Fibroblast of peridontal ligament (primary cell): ENCODE results near the gene NHERF1.
A peak's percentile ranks its signal among the peaks of the same experiment; 100 is the strongest.

Experiments used
- DNase-seq: peaks from one replicate; pipeline ENCODE4 v3.0.0-alpha.2; 2010; ENCODE audit errors: extremely low read depth

Gene NHERF1

GRCh38 chr17:74784125-74784810, 35.8 kb downstream of the NHERF1 start:
- no peak for DNase-seq

- DNase-seq = no peak
Measured at GRCh38 chr17:74785096-74785980, 36.9 kb downstream of the NHERF1 start.

GRCh38 chr17:74785981-74786360, 37.5 kb downstream of the NHERF1 start:
- DNase-seq = no peak

GRCh38 chr17:74786431-74787055, 38.1 kb downstream of the NHERF1 start:
- DNase-seq = no peak

- DNase-seq = no peak
Measured at GRCh38 chr17:74790161-74791058, 42.0 kb downstream of the NHERF1 start.

DNA sequence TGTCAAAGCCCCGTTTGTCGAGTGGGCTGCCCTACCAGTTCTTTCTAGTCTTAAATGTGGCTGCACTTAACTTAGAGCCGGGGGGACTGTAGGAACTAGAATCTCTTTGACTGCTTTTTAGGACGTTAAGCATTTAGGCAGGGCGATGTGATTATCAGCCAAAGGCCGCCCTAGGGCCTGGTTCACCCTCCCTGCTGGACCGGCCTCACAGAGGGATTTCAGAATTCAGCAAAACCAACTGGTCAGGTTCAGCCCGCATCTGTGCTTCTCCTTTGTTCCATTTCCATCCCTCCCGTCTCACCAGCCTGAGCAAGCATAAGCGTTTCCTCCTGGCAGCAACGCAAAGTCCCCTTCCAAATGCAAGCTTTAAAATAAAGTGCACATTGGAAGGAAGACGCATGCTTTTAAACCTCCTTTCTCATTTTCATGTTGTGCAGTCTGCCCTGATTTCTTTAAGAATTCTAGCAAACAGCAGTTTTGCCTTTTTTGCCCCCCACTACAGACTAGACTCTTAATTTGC, 44.2 kb downstream of the NHERF1 start:
- no peak for DNase-seq

- DNase-seq = no peak
Measured at GRCh38 chr17:74795327-74796020, 47.0 kb downstream of the NHERF1 start.

DNA sequence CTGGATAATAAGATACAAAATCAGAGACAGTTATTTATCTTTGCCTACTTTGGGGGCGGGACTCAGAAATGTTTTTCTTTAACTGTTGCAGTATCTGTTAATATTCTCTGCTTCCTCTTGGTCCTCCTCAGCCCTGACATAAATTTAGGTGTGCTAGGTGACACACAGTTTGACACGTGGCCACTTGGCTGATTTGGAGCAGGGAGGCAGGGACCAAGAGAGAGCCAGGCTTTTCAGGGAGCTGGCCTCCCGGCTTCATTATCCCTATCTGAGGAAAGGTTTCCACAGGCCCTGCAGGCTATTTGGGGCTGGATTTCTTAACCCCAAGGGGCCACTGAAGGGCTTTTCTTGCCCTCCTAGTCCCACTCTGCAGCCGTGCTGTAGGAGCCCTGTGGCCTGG, 47.8 kb downstream of the NHERF1 start:
- DNase-seq = no peak

DNA sequence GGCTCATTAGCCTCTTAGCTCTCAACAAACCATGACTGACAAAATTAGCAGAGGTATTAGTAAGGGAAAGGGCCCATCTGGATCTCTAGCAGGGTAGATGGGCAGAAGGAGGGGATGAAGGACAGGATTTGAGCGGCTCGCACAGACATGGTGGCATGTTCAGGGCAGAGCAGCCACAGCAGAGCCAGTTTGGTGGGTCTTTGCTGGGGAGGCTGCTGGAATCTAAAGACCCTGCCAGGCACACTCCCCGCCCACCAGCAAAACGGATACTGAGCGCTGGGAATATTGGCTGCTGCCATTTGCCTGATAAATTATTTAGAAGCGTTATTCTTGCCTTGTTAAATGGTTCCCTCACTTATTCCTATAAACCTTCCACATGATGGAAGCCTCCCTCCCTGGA, 48.4 kb downstream of the NHERF1 start:
- no peak for DNase-seq

DNA sequence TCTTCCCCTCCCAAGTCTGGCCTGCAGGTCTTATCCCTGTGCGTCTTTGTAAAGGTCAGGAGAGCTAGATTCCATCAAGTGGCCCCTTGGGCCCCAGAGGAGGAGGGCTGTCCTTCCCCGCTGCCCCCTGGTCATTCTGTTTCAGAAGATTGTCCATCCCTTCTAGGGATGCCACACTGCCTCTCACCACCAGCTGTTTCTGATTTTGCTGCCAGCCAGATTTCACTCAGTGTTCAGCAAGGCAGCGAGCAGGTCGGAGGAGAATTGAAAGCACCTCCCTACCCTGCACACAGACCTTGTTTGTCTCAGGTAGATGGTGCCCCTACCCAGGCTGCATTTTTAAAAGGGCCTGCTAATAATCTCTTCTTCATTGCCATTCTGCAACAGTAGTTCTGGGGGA, 49.4 kb downstream of the NHERF1 start:
- DNase-seq = no peak

DNA sequence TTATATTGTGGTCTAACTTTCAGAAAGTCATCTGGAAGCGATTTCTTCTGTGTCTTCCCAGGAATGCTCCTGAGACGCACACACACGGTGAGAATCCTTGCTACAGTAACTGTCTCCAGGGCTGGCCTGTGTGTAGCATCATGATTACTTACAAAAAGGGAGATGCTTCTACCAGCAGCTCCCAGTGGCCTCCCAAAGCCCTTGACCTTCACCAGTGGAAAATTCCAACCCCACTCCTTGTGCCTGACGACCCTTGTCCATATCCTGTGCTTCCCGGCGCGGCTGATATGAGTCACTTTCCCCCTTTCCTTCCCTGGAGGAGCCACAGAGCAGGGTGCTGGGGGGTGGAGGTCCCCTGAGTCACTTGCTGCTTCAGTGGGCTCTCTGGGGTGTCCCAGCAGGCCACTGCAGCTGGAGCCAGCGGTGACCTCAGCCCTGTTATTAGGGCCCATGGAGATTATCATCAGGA, 49.8 kb downstream of the NHERF1 start:
- DNase-seq = peak; percentile 8

DNA sequence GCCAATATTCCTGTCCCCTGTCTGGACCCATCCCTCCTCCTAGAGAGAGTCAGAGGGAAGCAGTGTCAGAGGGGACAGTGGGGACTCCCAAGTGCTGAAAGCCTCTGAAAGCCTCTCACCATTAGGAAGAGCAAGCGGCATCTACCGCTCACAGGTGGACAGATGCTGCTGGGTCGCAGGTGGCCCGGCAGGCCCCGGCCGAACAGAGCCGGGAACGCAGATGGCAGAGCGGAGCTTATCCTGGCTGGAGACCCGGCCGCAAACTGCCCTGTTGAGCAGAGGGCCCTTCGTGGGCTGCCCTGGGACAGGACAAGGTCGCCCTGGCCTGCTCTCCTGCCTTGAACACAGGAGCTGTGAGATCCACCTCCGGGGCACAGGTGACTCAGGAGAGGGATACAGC, 50.7 kb downstream of the NHERF1 start:
- DNase-seq = no peak

- no peak for DNase-seq
Measured at GRCh38 chr17:74800531-74800930, 52.1 kb downstream of the NHERF1 start.

DNA sequence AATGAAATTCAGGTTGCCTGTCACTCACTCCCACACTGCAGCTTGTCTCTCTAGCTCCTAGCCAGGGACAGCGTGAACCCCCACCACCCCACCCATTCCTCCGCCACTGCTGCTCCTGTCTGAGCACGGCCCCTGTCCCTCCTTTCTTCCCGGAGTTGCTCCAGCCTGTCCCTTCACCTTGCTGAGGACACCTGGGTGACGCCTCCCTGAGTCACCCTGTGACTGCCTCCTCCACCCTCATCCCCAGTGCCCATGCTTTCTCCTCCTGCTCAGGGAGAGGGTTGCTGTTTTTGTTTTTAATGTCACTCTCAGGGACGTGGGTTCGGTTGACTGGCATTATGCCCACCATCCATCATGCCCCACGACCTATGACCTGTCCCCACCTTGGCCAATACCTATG, 53.5 kb downstream of the NHERF1 start:
- no peak for DNase-seq

DNA sequence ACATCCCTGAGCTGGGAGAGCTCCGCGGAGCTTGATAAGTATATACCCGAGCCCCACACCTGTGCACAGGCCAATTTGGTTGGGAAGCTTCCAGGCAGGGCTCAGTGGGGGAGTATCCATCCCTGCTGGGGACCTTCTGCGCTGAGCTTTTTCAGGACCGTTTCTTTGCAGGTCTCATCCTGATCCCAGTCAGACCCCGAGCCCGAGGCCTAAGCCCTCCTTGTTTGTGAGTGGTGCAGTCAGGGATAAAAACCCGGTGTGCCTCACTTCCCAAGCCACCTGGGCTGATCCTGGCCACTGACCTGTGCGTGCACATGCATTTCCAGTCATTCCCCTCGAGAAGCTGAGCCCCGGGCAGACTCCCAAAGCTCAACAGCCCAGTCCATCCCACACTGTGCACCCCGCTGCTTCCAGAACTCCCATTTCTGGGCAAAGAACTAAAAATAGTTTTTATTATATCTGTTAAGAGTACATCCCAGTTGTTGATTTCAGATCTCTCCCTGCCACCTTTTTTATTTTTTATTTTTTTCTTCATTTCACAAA, 55.0 kb downstream of the NHERF1 start:
- DNase-seq = no peak

DNA sequence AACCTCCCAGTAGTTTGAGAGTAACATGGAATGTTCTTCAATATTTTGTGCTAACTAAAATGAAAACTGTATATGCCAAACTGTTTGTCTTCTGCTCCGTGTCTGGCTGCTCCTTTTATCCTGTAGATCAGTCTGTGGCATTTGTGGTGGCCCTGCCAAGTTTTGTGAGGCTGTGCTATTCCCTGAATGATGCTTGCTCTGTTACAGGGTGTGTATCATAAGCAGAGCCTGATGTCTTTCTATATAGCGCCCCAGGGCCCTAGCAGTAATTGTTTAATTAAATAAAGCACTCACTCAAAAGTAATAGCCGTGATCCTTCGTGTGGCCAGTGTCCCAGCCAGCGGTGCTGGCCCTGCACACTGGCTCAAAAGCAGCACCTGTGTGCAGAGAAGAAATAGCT, 55.5 kb downstream of the NHERF1 start:
- no peak for DNase-seq

GRCh38 chr17:74804683-74805082, 56.3 kb downstream of the NHERF1 start:
- no peak for DNase-seq

- DNase-seq = no peak
Measured at GRCh38 chr17:74805591-74805991, 57.2 kb downstream of the NHERF1 start.

- no peak for DNase-seq
Measured at GRCh38 chr17:74806334-74806733, 57.9 kb downstream of the NHERF1 start.

DNA sequence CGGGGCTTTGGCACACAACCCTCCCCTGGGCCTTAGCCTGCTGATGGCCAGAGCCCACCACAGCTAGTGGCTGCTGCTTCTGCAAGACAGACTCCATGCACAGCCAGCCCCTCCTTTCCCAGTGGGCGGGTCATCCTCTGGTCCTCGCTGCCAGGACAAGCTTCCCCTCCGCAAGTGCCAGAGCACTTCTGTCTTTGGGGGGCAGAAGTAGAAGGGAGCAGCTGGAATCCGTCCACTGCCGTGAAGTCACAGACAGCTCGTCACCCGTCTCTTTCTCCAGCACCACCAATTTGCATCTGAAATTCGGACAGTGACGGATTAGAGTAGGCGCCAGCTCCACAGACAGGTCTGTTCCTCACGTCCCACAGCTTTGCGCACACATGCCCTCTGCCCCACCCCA, 59.0 kb downstream of the NHERF1 start:
- no peak for DNase-seq

GRCh38 chr17:74807925-74808324, 59.5 kb downstream of the NHERF1 start:
- DNase-seq = peak; percentile 13
